OCI-LY7 (cell line): ENCODE measurements around the gene MRPL28. TPM values are rescaled to one million over a fixed set of nuclear protein-coding genes. Genes with fewer than 3 reads are reported as not detected.

Experiments
- BruUV-seq: library from RNA; stranded (reverse); fragments of 400-500 nt; replicated peaks from 2 replicates; lab custom pipeline; 2021; lab: Mats Ljungman, UMichigan
- CTCF ChIA-PET: fragments of 300-600 bp; sonication (Branson Sonifier 250); formaldehyde crosslinking; loops from one replicate; lab custom pipeline; 2022; ENCODE audit warnings: antibody characterized with exemption; ENCODE audit not compliant: unreplicated experiment; lab: Charles Lee
- POLR2A ChIA-PET: fragments of 300-600 bp; sonication (Branson Sonifier 250); formaldehyde crosslinking; loops from one replicate; lab custom pipeline; 2022; ENCODE audit warnings: antibody characterized with exemption; lab: Charles Lee
- DNase-seq: peaks from one replicate; pipeline ENCODE4 v3.0.0-alpha.2; 2015; ENCODE audit warnings: low spot score
- H2AFZ ChIP-seq: fragments of 200-600 bp; sonication (generic), shearing (Covaris generic); 2 replicates; pipeline ENCODE4 v1.6.1; 2014; ENCODE audit warnings: mild to moderate bottlenecking, antibody characterized with exemption, low read length, moderate library complexity
- H3K27ac ChIP-seq: fragments of 200-600 bp; sonication (generic); 2 replicates; pipeline ENCODE4 v1.5.1; 2014; ENCODE audit warnings: mixed run types, low read depth, mild to moderate bottlenecking, moderate library complexity, low read length, inconsistent platforms; ENCODE audit not compliant: poor library complexity, severe bottlenecking
- H3K36me3 ChIP-seq: fragments of 200-600 bp; sonication (generic); 2 replicates; pipeline ENCODE4 v1.6.1; 2014; ENCODE audit warnings: mild to moderate bottlenecking, antibody characterized with exemption, low read length, moderate library complexity, mixed read lengths; ENCODE audit not compliant: insufficient read depth
- H3K4me1 ChIP-seq: fragments of 200-600 bp; sonication (generic); 2 replicates; pipeline ENCODE4 v1.5.1; 2014; ENCODE audit warnings: mild to moderate bottlenecking, low read length; ENCODE audit not compliant: insufficient read depth, poor library complexity, severe bottlenecking
- H3K4me2 ChIP-seq: fragments of 200-600 bp; sonication (generic); 2 replicates; pipeline ENCODE4 v1.6.1; 2014; ENCODE audit warnings: mild to moderate bottlenecking, low read length
- H3K4me3 ChIP-seq: fragments of 200-600 bp; sonication (generic); 2 replicates; pipeline ENCODE4 v1.5.1; 2014; ENCODE audit warnings: mild to moderate bottlenecking, low read depth, low read length; ENCODE audit not compliant: poor library complexity, severe bottlenecking
- H3K79me2 ChIP-seq: fragments of 200-600 bp; sonication (generic); 2 replicates; pipeline ENCODE4 v1.6.1; 2016; ENCODE audit warnings: low read depth, mild to moderate bottlenecking, low read length, moderate library complexity, mixed read lengths; ENCODE audit not compliant: insufficient read depth
- H3K9me2 ChIP-seq: fragments of 200-600 bp; sonication (generic); 2 replicates; pipeline ENCODE4 v1.6.1; 2016; ENCODE audit warnings: mild to moderate bottlenecking, low read length, mixed read lengths; ENCODE audit not compliant: insufficient read depth
- H3K9me3 ChIP-seq: fragments of 200-600 bp; sonication (generic); 2 replicates; pipeline ENCODE4 v1.6.1; 2014; ENCODE audit warnings: mild to moderate bottlenecking, mixed run types, low read length, mixed read lengths
- H4K20me1 ChIP-seq: fragments of 200-600 bp; sonication (generic); 2 replicates; pipeline ENCODE4 v1.6.1; 2014; ENCODE audit warnings: mild to moderate bottlenecking, antibody characterized with exemption, low read length, moderate library complexity, mixed read lengths; ENCODE audit not compliant: insufficient read depth
- EZH2phosphoT487 ChIP-seq: fragments of 200-600 bp; sonication (generic); IDR thresholded peaks from 2 replicates; pipeline ENCODE4 v1.6.1; 2018; ENCODE audit warnings: low read depth, borderline replicate concordance, mild to moderate bottlenecking, mixed run types, antibody characterized with exemption, low read length, moderate library complexity, mixed read lengths
- intact Hi-C: fragments of 100-400 bp; cut with micrococcal nuclease; formaldehyde crosslinking; loops from one replicate; pipeline ENCODE4 v1.10.0; 2022; ENCODE audit not compliant: unreplicated experiment
- total RNA-seq, 2 experiments: library from RNA; depleted of rRNA in 1 of 2; stranded (reverse); fragments of >200 nt in 1 of 2; shearing (Covaris generic) in 1 of 2; gene quantifications; 2 replicates each; pipeline ENCODE4 v1.2.3, GENCODE V29; 2014 to 2022
- TF ChIP-seq, protein P1 (sequence below): fragments of 200-600 bp; sonication (generic); conservative IDR thresholded peaks from 2 replicates; pipeline ENCODE4 v1.5.1; 2014; ENCODE audit warnings: mild to moderate bottlenecking, antibody characterized with exemption, low read length, moderate library complexity, mixed read lengths

MRPL28 gene
- total RNA-seq, 2 experiments from 2014 or later: 84.6 to 113 TPM

DNA sequence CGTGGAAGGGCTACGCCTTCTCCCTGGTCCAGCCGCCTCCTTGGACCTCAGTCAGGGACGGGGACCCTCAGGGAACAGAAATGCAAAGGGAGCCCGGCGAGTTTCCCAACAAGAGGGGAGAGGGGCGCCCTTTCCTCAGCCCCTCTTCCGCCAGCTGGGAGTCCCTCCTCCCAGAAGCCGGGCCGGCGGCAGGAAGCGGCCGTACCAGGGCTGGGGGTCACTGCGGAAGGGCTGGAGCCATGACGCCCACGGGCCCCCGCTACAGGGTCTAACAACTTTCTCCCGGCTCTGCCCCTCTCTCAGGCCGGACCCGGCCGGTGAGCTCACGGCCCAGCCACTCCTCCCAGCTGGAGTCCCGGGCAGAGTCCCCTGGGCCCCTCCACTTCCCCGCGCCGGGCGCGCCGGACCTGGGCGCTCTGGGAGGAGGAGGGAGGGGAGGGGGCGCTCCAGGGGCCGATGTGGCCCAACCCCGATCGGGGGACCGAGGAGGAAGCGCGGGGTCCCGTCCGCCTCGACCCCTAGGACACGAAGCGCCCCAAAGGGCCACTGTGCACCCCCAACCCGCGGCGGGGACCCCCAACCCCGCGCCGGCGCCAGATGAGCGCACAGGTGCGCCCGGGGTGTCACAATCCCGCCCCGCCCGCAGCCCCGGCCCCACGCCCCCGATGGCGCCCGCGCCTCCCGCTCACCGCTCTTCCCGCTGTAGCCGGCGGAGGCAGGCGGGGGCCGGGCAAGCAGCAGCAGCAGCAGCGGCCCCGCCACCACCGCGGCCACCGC is 10.9 kb upstream of the MRPL28 start:
- peaks cover 10% of the 10 kb centered on the region; the same call in 1 of the 2 replicates for H3K36me3 ChIP-seq
- no peak overlapping the region for H2AFZ ChIP-seq
- BruUV-seq: no TSS peak
- DNase-seq: no peak
- H3K9me3 ChIP-seq: no peaks in the 10 kb centered on the region
- H4K20me1 ChIP-seq: no peaks in the 10 kb centered on the region
- H3K27ac ChIP-seq: no peak overlapping the region
- POLR2A ChIA-PET: interaction anchor here (2.2 kb wide), 1 partner anchor 10 kb away, joined by 10 read pairs; the partner anchor contains the start of gene MRPL28
- no peak for TF ChIP-seq EZH2phosphoT487
- TF ChIP-seq, protein P1, sequence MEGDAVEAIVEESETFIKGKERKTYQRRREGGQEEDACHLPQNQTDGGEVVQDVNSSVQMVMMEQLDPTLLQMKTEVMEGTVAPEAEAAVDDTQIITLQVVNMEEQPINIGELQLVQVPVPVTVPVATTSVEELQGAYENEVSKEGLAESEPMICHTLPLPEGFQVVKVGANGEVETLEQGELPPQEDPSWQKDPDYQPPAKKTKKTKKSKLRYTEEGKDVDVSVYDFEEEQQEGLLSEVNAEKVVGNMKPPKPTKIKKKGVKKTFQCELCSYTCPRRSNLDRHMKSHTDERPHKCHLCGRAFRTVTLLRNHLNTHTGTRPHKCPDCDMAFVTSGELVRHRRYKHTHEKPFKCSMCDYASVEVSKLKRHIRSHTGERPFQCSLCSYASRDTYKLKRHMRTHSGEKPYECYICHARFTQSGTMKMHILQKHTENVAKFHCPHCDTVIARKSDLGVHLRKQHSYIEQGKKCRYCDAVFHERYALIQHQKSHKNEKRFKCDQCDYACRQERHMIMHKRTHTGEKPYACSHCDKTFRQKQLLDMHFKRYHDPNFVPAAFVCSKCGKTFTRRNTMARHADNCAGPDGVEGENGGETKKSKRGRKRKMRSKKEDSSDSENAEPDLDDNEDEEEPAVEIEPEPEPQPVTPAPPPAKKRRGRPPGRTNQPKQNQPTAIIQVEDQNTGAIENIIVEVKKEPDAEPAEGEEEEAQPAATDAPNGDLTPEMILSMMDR: no peak
- peak overlapping the region; percentile 74 for H3K4me3 ChIP-seq
- CTCF ChIA-PET: no interaction called here
- H3K4me1 ChIP-seq: peaks cover 13% of the 10 kb centered on the region
- H3K79me2 ChIP-seq: no peaks in the 10 kb centered on the region
- intact Hi-C loops: loop anchor here (5.0 kb wide), 1 partner anchor 186 kb away; the partner anchor contains the start of genes NHLRC4 and PIGQ
- peak overlapping the region; percentile 82 for H3K4me2 ChIP-seq
- H3K9me2 ChIP-seq: no peaks in the 10 kb centered on the region

DNA sequence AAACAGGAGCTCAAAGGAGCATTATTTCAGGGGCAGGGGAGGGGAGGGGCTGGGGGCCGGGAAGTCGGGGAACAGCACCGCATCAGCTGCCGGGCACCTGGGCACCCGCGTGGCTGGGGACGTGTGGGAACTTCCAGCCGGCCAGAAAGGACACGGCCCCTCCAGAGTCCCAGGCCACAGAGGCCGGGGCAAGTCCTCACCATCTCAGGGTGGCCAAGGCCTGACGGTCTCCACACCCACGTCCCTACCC is 10.3 kb upstream of the MRPL28 start:
- CTCF ChIA-PET: no interaction called here
- no peaks in the 10 kb centered on the region for H4K20me1 ChIP-seq
- no peak overlapping the region for H2AFZ ChIP-seq
- no peak overlapping the region for H3K27ac ChIP-seq
- no peak for DNase-seq
- H3K4me3 ChIP-seq: peak overlapping the region; percentile 74
- intact Hi-C loops: loop anchor here (5.0 kb wide), 1 partner anchor 187 kb away; the partner anchor contains the start of genes NHLRC4 and PIGQ
- no peak for TF ChIP-seq EZH2phosphoT487
- TF ChIP-seq, protein P1: no peak
- no peaks in the 10 kb centered on the region for H3K9me3 ChIP-seq
- no peaks in the 10 kb centered on the region for H3K9me2 ChIP-seq
- H3K36me3 ChIP-seq: peaks cover 15% of the 10 kb centered on the region; the same call in 1 of the 2 replicates
- H3K4me2 ChIP-seq: peak overlapping the region; percentile 82
- no peaks in the 10 kb centered on the region for H3K79me2 ChIP-seq
- peaks cover 13% of the 10 kb centered on the region for H3K4me1 ChIP-seq
- BruUV-seq: no TSS peak
- POLR2A ChIA-PET: interaction anchor here (0.6 kb wide), 1 partner anchor 20 kb away, joined by 3 read pairs; no protein-coding TSS in a partner anchor
